Cerebellar cortex (tissue), 1 donor: ENCODE results near the gene SLC45A1.

Experiments
- DNase-seq: peaks from one replicate; pipeline ENCODE4 v3.0.0-alpha.2; 2015; ENCODE audit warnings: low spot score

The SLC45A1 gene

DNA sequence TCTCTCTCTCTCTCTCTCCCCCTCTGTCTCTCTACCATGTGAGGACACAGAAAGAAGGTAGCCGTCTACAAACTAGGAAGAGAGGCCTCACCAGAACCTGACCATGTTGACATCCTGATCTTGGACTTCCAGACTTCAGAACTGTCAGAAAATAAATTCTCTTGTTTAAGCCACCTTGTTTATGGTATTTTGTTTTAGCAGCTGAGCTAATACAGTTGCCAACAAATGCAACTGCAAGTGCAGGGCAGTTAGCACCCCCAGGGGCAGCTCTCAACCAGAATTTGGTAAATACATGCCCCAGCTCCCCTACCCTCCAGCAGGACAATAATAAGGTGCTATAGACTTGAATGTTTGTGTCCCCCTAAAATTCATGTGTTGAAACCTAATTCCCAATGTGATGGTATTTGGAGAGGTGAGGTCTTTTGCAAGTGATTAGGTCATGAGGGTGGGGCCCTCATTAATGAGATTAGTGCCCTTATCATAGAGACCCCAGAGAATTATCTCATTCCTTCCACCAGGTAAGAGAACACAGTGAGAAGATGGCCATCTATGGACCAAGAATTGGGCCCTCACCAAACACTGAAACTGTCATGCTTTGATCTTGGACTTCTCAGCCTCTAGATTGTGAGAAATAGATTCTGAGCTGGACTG, 6.7 kb upstream of the SLC45A1 start:
- no peak for DNase-seq

DNA sequence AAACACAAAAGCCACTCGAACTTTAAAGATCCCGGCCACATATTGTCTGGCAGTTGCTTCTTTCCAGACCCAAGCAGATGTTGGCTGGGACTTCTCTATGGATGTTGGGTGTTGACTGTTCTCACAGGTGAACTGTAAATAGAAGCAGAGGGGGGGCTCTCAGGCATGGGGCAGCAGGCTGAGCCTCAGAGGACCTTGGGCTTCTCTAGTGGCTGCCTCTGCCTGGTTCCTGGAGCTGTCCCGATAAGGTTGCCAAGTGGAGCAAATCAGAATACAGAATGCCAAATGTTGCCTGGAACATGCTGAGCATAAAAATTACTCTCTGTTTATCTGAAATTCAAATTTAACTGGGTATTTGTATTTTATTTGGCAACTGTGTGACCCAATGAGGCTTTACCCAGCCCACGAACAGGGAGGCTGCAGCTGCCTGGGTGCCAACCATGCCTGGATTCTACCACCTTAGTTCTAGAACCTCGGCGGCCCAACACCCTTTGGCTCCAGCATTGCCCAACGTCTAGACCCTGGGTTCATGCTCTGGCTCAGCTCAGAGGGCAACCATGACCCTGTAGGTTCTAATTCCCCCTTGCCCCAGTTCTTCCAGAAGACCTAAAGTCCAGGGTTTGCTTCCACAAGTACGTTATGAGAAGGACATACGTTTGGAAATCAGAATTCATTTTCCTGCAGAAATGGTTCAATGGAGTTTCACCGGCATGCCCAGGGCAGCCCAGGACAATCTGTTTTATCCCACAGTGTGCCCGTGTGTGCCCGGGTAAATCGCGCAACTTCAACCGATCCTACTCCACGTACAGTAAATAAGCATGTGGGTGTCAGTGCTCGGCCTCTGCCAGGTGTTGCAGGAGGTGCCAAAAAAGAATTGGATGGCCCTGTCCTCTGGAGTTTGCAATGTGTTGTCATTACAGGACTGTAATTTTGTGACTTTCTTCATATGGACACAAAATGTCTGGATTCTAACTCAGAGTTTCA, 5.4 kb upstream of the SLC45A1 start:
- peak; percentile 84 for DNase-seq

DNA sequence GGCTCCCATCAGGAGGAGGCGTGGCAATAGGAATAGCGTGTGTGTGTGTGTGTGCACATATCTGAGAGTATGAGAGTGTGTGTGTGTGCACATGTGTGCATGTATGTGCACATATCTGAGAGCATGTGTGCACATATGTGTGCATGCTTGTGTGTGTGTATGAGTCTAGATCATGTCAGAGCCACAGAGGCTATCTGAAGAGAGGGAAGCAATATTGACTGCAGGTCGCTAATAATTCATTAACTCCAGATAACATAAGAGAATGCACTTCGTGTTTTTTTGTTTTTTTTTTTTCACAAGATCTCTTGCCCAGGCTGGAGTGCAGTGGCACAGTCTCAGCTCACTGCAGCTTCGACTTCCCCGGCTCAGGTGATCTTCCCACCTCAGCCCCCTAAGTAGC, 4.7 kb upstream of the SLC45A1 start:
- DNase-seq = no peak

- peak; percentile 94 for DNase-seq
Measured at GRCh38 chr1:8314346-8315280, 3.3 kb upstream of the SLC45A1 start.

DNA sequence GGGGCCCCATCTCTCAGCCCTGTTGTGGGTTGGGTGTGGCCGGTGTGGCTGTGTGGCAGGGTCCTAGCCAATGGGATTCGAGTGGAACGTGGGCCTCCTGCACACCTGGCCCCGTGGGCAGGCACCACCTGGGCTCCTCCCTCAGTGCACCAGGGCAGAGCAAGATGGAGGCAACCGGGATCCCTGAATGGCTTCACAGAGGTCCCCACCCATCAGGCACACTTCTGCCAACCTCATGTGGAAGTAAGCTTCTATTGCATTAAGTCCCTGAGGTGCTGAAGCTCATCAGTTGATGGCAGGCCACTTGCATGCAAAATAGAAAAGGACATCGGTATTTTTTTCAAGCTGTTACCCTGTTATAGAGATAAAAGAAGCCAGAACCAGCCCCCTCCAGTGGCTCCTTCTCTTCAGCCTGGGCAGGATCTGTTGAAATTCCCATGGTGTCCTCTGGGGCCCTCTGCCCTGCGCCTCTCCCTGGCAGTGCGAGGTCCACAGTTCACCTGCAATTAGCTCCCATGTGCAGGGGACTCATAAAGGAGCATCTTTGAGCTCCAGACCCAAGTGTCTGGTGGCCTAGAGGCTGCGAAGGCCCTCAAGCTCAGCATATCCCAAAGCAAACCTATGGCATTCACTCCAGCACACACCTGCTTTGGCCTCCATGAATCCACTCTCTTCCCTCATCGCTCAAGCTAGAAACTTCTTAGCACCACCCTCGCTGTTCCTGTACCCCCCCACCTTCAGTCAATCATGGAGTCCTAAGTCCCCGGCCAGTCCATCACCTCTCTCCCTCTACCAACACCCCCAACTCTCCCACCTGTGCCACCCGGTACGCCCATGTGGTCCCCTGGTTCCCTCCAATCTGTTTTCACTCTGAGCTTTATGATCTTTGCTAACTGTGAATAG, 2.1 kb upstream of the SLC45A1 start:
- no peak for DNase-seq

GRCh38 chr1:8318436-8318835, 522 bp downstream of the SLC45A1 start:
- peak; percentile 28 for DNase-seq

DNA sequence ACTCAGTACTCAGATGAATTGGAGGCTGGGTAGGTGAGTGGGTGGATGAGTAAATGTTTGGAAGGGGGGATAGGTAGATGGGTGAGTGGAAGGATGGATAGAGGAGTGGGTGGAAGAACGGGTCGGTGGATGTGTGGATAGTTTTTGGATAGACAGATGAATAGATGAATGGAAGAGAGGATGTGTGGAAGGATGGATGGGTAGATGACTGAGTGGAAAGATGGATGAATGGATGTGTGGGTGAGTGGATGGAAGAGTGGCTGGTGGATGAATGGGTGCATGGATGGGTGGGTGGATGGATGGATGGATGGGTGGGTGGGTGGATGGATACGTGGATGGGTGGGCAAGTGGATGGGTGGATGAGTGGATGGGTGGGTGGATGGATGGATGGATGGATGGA, 3.7 kb downstream of the SLC45A1 start:
- no peak for DNase-seq

DNA sequence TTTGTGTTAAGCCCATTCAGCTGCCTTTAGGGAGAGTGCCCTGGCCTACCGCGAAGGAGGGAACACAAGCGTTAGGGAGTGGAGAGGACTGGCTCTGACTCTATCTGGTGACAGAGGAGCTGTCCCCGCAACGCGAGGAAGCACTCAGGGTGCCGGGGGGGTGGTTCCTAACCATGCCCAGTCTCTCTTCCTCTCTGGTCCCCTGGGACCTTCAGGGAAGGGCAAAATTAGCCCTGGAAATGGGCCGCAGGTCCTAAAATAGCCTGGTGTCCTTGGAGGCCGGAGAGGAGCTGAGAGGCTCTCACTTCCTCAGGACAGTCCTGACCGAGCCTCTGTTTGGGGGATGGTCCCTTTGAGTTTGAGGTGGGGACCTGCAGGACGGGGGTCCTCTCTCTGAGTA, 5.8 kb downstream of the SLC45A1 start:
- DNase-seq = no peak

DNA sequence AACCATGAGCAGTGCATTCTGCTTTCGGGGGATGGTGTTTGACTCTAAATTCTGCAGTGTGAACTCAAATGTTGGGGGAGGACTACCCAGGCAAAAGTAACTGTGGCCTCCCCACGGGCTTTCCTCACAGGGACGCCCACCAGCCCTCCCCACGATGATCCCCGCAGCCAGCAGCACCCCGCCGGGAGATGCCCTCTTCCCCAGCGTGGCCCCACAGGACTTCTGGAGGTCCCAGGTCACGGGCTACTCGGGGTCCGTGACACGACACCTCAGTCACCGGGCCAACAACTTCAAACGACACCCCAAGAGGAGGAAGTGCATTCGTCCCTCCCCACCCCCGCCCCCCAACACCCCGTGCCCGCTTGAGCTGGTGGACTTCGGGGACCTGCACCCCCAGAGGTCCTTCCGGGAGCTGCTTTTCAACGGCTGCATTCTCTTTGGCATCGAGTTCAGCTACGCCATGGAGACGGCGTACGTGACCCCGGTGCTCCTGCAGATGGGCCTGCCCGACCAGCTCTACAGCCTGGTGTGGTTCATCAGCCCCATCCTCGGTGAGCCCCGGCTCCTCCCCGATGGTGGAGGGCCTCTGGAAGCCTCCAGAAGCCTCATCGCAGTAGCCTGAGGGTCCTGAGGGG, 6.4 kb downstream of the SLC45A1 start:
- no peak for DNase-seq

- no peak for DNase-seq
Measured at GRCh38 chr1:8325771-8326170, 7.9 kb downstream of the SLC45A1 start.

- DNase-seq = no peak
Measured at GRCh38 chr1:8326265-8326664, 8.4 kb downstream of the SLC45A1 start.

DNA sequence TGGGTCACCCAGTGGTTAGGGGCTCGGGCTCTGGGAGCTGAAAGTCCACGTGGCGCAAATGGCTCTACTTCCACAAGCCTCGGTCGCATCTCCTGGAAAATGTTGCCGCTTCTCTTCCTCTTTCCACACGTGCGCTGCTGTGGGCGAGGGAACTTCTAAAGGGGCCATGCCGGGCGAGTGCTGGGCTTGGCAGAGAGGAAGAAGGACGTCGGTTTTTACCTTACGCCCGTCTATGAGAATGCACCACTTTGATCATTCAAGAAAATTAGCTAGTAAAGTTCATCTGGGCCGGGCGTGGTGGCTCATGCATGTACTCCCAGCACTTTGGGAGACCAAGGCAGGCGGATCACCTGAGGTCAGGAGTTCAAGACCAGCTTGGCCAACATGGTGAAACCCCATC, 10.4 kb downstream of the SLC45A1 start:
- DNase-seq = no peak

- peak; percentile 63 for DNase-seq
Measured at GRCh38 chr1:8329439-8329838, 11.5 kb downstream of the SLC45A1 start.

GRCh38 chr1:8329858-8330257, 11.9 kb downstream of the SLC45A1 start:
- no peak for DNase-seq

- no peak for DNase-seq
Measured at GRCh38 chr1:8330271-8331125, 12.6 kb downstream of the SLC45A1 start.

DNA sequence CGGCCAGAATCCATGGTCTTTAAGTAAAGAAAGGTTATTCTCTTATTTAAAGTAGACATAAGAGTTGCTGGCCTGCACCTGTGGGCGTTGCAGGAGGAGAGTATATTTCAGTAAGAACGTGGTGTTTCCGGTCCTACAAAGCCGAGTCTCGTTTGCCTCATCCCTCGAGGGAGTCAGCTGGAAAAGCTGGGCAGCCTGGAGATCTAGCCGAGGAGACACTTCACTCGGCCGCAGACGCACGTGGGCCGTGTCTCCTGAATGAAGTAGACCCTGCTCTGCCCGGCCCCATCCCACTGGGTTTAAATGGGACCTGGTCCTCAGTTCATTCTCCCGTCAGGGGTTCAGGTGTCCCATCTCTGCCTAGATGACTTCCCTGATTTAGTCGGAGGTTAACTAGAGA, 14.9 kb downstream of the SLC45A1 start:
- DNase-seq = no peak

DNA sequence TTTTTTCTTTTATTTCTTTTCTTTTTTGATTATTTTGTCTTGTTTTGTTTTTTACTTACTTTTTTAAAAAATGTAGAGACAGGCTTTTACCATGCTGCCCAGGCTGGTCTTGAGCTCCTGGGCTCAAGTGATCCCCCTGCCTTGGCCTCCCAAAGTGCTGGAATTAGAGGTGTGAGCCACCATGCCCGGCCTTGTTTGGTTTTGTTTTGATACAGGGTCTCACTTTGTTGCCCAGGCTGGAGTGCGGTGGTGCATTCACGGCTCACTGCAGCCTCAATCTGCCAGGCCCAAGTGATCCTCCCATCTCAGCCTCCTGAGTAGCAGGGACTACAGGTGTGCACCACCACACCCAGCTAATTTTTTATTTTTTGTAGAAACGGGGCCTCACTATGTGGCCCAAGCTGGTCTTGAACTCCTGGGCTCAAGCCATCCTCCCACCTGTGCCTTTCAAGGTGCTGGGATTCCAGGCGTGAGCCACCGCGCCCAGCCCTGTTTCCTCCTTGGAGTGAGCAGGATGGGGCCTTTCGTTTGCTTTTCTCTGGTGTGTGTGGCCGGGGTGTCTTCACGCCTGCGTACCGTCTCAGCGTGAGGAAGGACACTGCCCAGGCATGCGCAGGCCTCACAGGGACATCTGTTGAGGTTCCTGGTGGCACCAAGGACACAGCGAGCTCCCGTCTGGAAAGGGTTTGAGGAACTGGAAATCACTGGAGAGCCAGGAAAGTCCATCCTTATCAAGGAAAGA, 15.5 kb downstream of the SLC45A1 start:
- DNase-seq = no peak

- no peak for DNase-seq
Measured at GRCh38 chr1:8334106-8334851, 16.4 kb downstream of the SLC45A1 start.
